NT2/D1 (cell line): ENCODE data around the gene ATCAY.

Source experiments
- YY1 ChIP-seq: IDR thresholded peaks from 2 replicates; pipeline ENCODE4 v1.6.1; 2011; ENCODE audit not compliant: insufficient read length, insufficient read depth
- ZNF274 ChIP-seq: IDR thresholded peaks from 2 replicates; pipeline ENCODE4 v1.6.1; 2011; ENCODE audit warnings: mild to moderate bottlenecking, low read depth, low read length

- TF ChIP-seq YY1 = no peak
- no peak for TF ChIP-seq ZNF274
Measured at GRCh38 chr19:3851254-3852176, 29.0 kb upstream of the ATCAY start.
